Measurements from ENCODE around the gene BNC2.

Gene BNC2

DNA sequence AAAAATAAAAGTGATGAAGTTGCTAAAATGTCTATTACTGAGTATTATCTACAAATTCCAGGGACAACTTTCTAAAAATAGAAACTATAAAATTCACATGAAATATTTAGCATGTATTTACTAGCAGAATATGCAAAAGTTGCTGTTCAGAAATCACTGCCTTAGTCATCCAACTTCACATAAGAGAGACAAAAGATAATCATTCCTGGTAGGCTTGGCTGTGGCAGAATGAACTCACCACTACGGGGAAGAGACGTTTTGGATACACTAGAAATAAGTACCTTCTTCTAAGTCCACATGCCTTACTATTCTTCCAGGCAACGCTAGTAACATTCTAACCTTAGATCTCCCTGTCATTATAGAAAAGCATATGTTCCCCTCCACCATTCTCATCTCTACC is 272.2 kb downstream of the BNC2 start:
- DNase-seq (ENCODE audit: low read depth in 3 of 3): no peak

DNA sequence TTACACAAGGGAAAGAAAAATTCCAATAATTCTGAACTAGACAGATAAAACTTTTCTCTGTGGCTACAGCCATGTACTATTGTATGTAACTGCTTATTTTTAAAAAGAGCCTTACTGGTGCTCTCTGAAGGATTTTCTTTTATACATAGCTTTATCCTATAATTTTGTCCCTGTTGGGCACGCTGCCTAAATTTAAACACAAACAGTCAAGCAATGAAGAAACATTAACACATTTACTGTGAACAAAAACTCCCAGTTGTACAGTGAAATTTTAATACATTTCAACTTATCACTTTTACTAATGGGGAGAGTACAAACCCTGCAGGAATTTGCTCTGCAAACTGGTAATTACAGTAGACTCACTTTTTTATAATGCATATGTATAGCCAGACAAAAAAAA is 273.3 kb downstream of the BNC2 start:
- no peak for DNase-seq (ENCODE audit: low read depth in 3 of 3)

DNA sequence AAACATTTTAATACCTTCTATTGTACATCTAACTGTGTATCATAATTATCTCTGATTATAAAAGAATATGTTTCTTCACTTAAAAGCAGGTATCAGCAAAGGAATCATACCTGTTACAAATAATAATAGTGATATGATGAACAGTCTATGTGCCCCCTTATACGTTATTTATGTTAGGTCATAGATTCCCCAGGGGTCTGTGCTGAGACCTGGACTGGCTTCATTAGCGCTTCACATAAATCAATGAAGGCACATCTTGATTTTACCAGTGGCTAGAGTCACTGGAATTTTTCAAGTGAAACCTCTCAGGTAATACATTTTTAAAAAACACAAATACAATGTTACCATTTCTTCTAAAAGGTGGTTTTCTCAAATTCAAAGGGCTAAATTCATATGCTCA is 275.2 kb downstream of the BNC2 start:
- DNase-seq (ENCODE audit: low read depth in 3 of 3): no peak

DNA sequence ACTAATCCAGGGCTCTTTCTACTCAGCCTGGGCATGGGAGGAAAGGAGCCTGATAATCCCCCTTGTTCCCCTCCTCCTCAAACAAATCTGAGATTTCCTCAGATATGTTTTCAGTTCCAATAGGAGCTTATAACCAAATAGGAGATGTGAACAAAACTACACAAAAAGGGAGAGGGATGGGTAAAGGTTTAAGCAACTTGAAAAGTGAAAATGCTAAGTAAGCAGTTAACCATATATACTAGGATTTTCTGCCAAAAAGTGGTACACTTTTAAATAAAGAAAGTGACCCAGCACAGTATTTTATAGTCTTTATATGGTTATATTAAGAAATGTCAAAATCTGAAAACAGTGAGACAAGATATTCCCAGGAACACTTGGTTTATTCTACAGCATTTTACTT is 275.7 kb downstream of the BNC2 start:
- no peak for DNase-seq (ENCODE audit: low read depth in 3 of 3)

DNA sequence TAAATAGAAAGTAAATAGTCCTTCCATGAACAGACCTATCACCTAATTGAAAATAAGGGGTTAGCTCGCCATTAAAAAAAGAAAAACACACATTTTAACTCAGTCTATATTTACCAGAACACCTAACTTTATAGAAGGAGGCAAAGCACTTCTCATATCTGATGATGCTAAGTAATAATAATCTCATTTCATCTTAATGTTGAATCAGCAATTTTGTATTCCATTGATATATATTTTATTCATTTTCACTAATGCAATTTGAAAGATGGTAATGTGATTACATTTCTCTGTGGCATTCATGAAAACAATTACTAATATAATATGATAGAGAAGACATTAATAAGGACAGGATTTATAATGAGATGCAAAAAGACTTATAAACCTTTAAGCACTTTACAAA is 276.7 kb downstream of the BNC2 start:
- DNase-seq (ENCODE audit: low read depth in 3 of 3): no peak

DNA sequence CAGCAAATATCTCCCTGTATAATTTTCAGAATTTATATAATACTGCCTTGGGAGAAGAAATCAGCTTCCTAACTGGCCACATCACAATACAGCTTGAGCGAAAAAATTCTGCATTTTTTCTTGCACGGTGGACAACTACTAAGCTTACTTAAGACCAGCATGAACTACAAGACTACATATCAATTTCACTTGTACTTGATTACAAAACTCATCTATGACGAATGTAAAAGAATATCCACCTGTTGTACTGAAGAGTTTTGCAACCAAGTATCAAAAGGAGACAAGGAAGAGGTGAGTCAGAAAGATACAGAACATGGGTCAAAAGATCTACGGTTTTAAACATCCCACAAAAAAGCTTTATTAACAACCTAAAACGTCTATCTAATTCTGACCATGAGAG is 279.4 kb downstream of the BNC2 start:
- DNase-seq (ENCODE audit: low read depth in 3 of 3): no peak

DNA sequence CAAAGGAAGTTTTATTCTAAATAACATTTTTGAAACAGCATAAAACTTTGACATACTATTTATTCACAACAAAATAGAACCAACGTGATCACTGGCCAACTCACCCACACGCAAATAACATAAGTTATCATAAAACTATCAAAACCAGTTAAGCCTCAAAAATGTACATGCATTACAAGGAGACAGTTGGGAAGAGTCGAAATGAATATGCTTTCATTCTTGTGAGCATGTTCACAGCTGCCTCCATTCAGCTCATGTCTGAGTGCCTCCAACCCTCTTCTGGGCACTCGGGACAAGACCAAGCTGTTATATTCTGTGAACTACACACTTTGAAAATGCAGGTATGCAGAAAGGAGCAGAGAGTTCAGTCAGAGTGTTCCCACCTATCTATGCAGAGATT is 284.9 kb downstream of the BNC2 start:
- DNase-seq (ENCODE audit: low read depth in 3 of 3): no peak

DNA sequence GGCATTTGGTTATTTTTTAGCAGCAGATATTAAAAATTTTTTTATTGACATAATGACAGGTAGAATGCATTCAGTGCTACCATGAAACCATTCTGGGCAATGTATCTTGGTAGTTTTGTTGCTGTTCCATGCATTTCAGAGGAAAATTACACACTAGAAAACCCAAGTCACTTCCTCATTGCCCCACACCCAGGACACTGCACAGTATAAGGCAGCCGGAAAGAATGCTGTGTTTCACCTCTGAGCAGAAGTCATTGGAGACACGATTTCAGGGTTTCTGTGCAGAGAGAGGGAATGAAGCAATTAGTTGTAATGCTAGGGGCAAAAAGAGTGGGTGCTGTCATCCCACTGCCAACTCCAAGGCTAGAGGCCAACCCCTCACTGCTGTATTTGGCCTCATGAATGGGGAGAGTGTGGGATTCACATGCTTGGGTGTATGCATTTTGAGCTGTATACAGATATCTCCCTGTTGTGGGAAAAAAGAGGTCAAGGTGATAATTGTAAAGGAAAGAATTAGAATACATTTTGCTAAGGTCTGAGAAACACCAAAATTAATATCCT is 290.5 kb downstream of the BNC2 start:
- no peak for DNase-seq (ENCODE audit: low read depth in 3 of 3)

DNA sequence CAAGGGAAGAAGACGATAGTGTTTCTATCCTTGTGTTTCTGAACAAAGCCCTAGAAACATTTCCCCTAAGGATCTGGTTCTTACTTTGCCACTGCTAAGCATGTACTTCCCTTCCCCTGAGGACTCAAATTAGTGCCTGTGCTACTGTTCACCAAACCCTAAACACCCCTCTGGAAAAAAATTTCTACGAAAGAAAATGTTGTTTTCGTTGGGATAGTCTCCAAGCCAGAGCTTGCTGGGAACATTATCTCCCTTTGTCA is 294.6 kb downstream of the BNC2 start:
- DNase-seq (ENCODE audit: low read depth in 3 of 3): no peak

DNA sequence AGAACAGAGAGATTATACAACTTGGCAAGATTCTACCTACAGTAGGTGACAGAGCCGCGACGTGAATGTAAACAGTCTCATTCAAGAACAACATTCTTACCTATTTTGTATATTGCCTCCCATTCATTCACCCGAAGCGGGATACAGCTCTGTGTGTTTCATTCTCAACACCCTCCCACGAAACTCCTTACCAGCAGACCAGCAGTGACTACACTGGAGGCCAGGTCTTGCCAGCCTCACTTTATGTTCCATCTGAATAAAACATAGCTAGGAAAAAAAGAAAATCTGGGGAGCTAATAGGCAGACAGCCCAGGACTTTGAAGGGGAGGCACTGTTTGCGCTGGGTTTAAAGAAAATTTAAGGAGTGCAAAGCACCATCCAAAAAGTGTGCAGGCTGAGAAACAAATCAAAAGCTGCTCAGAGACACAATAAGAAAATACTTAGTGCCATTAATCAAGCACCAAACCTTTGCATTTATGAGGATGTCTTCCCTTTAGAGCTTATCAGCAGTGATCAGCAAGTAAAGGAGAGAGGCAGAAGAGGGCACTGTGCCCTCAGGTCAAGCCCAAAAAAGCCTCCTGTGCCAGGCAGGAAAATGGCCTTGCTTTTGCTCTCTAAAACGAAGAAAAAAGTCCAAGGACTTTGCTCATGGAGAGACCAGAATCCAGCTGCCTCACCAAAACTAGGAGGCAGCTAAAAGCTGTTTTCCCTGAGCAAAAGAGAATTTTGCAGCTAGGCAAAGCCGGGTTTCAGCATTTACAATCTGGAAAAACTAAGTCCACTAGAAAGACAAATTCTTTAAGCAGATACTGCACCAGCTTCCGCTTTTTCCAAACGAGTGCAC is 295.1 kb downstream of the BNC2 start:
- no peak for DNase-seq (ENCODE audit: low read depth in 3 of 3)

DNA sequence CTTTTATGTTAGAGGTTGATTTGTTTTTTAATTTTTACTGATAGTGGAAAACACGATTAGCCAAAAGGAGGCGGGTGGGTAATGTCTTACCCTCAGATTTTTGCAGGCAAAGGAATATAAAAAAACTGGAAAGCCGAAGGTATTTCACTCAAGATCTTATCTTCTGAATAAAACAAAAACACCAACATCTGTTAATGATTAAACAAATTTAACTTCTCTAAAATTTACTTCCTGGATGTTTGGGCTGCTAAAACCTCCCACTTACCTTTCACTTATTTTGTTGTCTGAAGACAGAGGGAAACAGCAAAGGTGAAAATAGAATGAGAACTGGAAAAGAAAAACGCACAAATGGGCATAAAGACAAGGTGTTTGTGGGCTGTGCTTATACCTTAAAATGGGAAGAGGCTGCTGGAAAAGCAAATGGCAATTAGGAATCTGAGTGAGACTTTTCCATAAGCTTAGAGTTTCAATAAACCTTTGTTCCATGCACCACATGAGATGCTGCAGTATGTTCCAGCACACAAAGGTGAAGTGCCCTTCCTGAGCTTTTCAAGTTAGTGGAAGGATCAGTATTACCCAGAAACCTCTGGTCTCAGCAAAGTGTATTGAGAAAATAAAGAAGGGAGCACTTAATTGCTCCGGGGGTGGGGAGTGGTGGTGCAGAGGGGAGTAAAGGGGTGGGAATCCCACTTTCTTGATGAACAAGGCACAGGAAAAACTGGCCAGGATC is 298.3 kb downstream of the BNC2 start:
- no peak for DNase-seq (ENCODE audit: low read depth in 3 of 3)

DNA sequence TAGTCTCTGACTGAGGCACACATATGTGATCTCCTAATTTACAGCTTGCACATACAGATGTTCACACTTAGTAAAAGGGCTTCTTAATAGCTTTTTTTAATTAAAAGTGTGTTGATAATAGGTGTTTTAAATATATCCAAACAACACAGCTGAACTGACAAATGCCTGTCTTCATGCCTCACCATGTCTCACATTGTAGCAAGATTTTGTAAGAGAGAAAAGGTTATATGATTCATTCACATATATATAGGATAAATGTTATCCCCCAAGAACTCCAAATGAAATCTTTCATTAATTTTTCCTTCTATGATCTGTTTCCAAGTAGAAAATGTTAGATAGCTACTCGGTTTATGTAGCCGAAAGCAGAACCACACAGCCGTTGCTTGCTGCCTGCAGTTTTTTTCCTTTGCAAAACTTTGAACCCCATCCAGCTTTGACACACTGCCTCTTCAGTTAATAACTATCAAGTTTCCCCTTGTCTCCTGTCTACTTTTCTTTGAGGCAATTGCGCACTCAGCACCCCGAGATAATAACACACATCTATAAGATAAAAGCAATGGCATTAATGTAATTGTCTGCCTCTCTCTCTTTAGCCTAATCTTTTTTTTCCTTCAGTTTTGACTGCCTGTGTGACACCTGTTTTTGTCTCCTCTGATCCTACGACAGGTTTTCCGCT is 299.2 kb downstream of the BNC2 start:
- no peak for DNase-seq (ENCODE audit: low read depth in 3 of 3)

DNA sequence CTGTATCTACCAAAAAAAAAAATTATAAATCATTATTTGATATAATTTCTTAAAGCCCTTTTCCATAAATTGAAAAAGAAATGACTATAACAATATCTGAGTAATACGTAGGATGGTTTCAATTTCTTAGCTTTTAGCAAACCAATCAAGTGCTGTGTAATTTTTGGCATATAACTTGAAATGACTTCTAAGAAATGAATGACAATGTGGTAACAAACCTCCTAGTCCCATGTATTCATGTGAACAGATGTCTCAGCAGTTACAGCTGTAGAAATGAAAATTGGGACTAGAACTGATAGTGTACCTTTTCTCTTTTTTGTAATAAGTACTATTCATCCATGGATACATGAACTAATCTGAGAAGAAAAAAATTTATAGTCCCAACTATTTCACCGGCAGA is 307.0 kb downstream of the BNC2 start:
- DNase-seq (ENCODE audit: low read depth in 3 of 3): no peak

DNA sequence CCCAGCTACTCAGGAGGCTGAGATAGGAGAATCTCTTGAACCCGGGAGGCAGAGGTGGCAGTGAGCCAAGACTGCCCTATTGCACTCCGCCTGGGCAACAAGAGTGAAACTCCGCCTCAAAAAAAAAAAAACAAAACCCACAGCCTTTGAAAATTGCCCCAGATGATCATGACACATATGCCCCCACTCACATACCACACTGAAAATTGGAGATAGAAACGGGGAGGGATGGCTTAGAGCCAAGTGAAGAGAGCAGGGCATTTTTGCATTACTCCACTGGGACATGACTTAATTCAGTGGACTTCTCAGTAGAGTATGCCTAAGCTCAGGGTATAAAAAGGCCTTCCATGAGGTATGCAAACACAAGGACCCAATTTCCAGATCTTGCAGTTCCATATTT is 309.3 kb downstream of the BNC2 start:
- DNase-seq (ENCODE audit: low read depth in 3 of 3): no peak

DNA sequence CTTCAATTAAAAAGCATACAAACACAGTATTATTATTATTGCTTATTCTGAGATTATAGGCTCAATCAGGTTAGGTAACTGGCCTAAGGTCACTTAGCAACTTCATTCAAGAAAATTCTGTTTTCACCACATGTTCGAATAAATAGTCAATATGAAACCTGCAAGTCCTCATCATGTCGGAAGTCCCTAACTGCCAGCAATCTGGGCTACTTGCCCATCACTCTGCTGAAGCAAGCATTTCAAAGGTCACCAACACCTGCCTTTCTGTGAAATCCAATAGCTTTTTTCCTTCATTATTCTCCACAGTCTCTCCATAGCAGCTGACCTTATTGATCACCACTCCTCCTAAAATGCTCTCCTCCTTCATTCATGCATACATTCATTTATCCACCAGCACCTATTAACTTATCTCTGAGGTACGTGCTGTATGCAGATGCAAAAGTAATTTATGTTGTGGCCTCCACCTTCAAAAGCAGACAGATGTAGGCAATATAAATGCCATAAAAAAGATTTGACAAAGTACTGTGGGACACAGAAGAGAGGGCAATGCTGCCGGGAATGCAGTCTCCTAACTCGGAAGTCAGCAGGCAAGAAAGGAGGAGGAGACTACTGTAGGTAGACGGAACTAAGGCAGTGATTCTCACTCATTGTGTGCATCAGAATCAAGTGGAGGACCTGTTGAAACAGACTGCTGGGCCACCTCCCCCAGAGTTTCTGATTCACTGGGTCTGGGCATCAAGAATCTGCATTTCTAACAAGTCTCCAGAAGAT is 310.9 kb downstream of the BNC2 start:
- no peak for DNase-seq (ENCODE audit: low read depth in 3 of 3)

DNA sequence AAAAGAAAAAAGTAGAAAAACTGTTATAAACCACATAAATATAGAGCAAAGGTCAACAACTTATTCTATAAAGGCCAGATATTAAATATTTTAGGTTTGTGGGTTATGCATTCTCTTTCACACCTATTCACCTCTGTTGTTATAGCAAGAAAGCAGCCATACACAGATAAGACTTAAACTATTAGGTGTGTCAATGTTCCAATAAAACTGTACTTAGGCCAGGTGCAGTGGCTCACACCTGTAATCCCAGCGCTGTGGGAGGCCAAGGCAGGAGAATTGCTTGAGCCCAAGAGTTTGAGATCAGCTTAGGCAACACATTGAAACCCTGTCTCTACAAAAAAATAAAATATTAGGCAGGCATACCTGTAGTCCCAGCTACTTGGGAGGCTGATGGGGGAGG is 314.7 kb downstream of the BNC2 start:
- no peak for DNase-seq (ENCODE audit: low read depth in 3 of 3)

DNA sequence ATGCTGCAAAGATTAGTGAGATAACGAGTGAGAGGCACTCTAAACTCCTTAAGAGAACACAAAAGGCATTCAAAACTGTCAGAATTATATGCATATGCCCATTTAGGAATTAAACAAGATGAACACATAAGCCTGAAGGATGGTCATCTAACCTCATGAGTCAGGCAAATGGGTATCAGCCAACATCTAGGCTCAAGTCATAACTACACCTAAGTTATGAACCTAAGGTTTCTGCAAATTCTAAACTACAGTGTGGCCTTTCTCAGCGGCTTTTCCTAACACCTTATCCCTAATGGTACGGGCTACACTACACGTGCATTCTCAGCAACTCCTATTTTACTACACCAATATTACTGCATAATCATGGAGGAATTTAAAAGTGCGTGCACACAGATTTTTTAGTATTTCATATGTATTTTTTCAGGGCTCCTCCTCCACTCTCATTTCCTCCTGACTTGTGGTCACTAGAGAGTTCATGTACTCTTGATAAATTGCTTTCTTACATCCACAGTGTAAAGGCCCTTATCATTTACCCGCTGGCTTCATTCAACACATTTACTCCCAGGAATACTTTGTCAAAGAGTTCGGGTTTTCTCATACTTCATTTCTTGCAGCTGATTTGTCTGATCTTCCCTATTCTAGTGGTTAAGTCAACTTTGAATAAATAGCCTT is 316.5 kb downstream of the BNC2 start:
- no peak for DNase-seq (ENCODE audit: low read depth in 3 of 3)

DNA sequence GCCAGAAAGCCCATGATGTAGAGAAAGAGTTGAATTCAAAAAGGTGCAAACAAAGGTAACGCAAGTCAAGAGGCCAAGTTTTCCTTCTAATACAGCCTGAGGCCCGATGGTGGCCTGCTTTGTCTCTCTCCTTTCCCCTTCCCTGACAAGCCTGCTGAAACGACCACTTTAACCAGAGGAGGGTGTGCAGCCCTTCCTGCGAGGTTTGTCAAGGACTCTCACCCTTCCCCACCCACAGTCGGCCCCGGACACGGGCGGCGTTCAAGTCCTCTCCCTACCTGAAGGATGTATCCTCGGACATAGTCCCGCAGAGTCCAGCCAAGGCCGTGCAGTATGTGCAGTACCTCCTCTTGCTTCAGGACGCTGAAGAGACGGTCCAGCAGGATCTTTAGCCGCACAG is 318.2 kb downstream of the BNC2 start:
- DNase-seq (ENCODE audit: low read depth in 3 of 3): no peak

DNA sequence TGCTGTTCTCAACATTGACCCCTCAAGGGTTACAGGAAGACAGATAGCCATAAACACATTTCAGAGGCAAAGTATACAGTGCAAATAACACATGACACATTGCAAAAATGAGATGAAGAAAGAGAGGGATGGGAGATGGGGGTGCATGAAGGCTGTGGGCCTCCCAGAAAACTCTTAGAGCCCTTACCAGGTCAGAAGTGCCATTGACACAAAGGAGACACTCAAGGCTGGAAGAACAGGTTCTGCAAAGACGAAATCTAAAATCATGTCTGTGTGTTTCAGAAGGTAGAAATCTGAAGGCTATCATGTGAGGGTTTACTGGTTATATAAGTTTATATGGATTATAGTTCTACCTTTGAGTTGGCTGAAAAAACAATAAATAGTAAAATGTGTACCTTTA is 318.8 kb downstream of the BNC2 start:
- no peak for DNase-seq (ENCODE audit: low read depth in 3 of 3)

DNA sequence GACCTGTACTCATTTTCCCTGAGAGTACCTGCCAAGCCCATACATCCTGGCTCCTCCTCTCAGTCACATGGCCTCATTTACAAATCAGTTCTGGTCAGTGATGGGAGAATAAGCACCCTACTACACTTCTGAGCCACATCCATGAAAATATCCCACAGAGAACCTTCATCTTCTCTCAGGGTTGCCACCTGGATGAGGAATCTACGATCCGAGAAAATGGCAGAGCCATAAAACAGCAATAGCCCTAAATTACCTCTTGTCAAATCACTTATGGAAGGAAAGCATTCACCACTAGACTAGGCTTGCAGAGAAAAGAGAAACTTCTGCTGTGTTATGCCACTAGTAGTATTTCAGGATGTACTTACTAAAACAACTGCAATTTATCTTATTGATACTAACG is 324.8 kb downstream of the BNC2 start:
- DNase-seq (ENCODE audit: low read depth in 3 of 3): no peak

DNA sequence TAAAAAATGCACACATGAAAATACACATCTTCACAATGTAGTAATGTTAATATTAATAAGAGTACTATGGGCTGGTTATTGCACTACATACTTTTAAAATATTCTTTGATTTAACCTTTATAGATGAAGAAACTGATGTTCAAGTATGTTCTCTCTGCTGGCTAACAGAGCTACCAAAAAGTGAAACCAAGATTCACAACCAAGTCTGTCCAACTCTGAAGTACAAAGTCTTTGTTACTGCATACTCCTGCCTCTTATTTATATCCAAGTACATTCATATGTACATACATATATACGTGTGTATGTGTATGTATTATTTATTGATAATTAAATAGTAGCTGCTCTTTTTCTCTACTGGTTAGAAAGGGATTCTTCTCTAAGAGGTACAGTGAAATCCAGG is 325.6 kb downstream of the BNC2 start:
- no peak for DNase-seq (ENCODE audit: low read depth in 3 of 3)

DNA sequence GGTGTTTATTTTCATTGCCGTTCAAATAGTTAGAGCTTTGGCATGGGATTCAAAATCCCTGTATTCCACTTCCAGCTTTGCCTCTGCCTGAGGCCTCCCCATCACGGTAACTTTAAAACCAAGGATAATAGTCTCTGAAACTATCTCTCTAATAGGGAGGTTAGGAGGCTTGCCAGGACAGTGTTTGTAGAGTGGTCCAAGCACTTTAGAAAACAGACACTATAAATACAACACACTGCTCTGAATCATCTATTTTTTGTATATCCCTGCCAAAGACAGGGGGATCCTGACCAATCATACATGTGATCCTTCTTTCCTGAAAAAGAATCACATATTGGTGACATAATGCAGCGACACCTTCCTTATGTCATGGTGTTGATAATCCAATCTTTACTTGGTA is 326.8 kb downstream of the BNC2 start:
- no peak for DNase-seq (ENCODE audit: low read depth in 3 of 3)
